Measurements from ENCODE around the gene SH3BP4. TPM values are rescaled to one million over a fixed set of nuclear protein-coding genes. Genes with fewer than 3 reads are reported as not detected.

Gene SH3BP4
- total and polyA plus RNA-seq, 2 of the 13 experiments (the other 11 are each of a cell fraction or from before 2014, with no cell fraction given) = 34.6 to 99.1 TPM

DNA sequence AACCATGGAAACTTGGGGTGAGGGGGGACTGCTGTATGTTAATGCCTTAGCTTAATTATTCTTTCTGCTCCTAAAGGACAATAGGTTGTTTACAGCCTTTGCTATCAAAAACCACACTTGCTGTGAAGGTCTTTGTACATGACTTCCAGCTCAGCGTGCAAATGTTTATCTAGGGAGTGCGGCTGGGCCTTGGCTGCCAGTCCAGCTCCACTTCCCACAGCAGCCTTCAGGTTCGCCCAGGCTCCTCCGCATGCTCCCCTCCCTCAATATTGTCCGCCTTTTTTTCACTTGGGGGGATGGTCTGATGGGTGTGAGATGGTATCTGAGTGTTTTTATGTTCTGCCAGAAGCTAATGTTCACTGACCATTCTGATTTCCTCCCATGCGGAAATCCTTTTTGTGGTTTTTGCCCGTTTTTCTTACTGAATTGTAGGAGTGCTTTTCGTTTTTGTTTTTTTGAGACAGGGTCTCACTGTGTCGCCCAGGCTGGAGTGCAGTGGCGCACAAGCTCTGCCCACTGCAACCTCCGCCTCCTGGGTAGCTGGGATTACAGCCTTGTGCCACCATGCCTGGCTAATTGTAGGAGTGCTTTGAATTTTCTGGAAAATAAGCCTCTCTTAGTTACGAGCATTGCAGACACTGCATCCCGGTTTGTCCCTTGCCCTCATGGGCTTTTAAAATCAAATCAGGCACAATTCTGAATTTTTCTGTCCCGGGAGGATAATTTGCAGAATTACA lies 28.8 kb downstream of the SH3BP4 start (continued):
- TF ChIP-seq, protein P1, sequence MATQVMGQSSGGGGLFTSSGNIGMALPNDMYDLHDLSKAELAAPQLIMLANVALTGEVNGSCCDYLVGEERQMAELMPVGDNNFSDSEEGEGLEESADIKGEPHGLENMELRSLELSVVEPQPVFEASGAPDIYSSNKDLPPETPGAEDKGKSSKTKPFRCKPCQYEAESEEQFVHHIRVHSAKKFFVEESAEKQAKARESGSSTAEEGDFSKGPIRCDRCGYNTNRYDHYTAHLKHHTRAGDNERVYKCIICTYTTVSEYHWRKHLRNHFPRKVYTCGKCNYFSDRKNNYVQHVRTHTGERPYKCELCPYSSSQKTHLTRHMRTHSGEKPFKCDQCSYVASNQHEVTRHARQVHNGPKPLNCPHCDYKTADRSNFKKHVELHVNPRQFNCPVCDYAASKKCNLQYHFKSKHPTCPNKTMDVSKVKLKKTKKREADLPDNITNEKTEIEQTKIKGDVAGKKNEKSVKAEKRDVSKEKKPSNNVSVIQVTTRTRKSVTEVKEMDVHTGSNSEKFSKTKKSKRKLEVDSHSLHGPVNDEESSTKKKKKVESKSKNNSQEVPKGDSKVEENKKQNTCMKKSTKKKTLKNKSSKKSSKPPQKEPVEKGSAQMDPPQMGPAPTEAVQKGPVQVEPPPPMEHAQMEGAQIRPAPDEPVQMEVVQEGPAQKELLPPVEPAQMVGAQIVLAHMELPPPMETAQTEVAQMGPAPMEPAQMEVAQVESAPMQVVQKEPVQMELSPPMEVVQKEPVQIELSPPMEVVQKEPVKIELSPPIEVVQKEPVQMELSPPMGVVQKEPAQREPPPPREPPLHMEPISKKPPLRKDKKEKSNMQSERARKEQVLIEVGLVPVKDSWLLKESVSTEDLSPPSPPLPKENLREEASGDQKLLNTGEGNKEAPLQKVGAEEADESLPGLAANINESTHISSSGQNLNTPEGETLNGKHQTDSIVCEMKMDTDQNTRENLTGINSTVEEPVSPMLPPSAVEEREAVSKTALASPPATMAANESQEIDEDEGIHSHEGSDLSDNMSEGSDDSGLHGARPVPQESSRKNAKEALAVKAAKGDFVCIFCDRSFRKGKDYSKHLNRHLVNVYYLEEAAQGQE (IDR thresholded peaks at IDR 0.05; ENCODE audit: borderline replicate concordance in 1 of 2, low read depth in 1 of 2, low read length in 2 of 2) = no peak
- TF ChIP-seq, protein P2, sequence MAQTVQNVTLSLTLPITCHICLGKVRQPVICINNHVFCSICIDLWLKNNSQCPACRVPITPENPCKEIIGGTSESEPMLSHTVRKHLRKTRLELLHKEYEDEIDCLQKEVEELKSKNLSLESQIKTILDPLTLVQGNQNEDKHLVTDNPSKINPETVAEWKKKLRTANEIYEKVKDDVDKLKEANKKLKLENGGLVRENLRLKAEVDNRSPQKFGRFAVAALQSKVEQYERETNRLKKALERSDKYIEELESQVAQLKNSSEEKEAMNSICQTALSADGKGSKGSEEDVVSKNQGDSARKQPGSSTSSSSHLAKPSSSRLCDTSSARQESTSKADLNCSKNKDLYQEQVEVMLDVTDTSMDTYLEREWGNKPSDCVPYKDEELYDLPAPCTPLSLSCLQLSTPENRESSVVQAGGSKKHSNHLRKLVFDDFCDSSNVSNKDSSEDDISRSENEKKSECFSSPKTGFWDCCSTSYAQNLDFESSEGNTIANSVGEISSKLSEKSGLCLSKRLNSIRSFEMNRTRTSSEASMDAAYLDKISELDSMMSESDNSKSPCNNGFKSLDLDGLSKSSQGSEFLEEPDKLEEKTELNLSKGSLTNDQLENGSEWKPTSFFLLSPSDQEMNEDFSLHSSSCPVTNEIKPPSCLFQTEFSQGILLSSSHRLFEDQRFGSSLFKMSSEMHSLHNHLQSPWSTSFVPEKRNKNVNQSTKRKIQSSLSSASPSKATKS (CRISPR knock-in tag; IDR thresholded peaks at IDR 0.05) = peak; percentile 29; the same call in 1 of the 2 replicates
- TF ChIP-seq KDM5B (CRISPR knock-in tag; IDR thresholded peaks at IDR 0.05; ENCODE audit: borderline replicate concordance) (peak; percentile 61), BHLHE40 (IDR thresholded peaks at IDR 0.05; ENCODE audit: low read length) (no peak), ZNF850 (CRISPR knock-in tag; conservative IDR thresholded peaks at IDR 0.05) (no peak)
- TF ChIP-seq, protein P3, sequence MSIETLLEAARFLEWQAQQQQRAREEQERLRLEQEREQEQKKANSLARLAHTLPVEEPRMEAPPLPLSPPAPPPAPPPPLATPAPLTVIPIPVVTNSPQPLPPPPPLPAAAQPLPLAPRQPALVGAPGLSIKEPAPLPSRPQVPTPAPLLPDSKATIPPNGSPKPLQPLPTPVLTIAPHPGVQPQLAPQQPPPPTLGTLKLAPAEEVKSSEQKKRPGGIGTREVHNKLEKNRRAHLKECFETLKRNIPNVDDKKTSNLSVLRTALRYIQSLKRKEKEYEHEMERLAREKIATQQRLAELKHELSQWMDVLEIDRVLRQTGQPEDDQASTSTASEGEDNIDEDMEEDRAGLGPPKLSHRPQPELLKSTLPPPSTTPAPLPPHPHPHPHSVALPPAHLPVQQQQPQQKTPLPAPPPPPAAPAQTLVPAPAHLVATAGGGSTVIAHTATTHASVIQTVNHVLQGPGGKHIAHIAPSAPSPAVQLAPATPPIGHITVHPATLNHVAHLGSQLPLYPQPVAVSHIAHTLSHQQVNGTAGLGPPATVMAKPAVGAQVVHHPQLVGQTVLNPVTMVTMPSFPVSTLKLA (IDR thresholded peaks at IDR 0.05) = 0 out of 2 replicates have a peak, but pooled peaks have one; percentile 4
- TF ChIP-seq, protein P4, sequence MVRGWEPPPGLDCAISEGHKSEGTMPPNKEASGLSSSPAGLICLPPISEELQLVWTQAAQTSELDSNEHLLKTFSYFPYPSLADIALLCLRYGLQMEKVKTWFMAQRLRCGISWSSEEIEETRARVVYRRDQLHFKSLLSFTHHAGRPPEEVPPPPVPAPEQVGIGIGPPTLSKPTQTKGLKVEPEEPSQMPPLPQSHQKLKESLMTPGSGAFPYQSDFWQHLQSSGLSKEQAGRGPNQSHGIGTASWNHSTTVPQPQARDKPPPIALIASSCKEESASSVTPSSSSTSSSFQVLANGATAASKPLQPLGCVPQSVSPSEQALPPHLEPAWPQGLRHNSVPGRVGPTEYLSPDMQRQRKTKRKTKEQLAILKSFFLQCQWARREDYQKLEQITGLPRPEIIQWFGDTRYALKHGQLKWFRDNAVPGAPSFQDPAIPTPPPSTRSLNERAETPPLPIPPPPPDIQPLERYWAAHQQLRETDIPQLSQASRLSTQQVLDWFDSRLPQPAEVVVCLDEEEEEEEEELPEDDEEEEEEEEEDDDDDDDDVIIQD (CRISPR knock-in tag; IDR thresholded peaks at IDR 0.05; ENCODE audit: low read depth) = peak; percentile 61
- TF ChIP-seq, protein P5, sequence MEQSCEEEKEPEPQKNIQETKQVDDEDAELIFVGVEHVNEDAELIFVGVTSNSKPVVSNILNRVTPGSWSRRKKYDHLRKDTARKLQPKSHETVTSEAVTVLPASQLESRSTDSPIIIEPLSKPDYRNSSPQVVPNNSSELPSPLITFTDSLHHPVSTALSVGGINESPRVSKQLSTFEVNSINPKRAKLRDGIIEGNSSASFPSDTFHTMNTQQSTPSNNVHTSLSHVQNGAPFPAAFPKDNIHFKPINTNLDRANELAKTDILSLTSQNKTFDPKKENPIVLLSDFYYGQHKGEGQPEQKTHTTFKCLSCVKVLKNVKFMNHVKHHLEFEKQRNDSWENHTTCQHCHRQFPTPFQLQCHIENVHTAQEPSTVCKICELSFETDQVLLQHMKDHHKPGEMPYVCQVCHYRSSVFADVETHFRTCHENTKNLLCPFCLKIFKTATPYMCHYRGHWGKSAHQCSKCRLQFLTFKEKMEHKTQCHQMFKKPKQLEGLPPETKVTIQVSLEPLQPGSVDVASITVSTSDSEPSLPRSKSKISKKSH (CRISPR knock-in tag; IDR thresholded peaks at IDR 0.05; ENCODE audit: borderline replicate concordance) = 0 out of 2 replicates have a peak, but pooled peaks have one; percentile 25
- TF ChIP-seq, protein P6, sequence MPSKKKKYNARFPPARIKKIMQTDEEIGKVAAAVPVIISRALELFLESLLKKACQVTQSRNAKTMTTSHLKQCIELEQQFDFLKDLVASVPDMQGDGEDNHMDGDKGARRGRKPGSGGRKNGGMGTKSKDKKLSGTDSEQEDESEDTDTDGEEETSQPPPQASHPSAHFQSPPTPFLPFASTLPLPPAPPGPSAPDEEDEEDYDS (CRISPR knock-in tag; IDR thresholded peaks at IDR 0.05) = peak; percentile 58; the same call in 1 of the 2 replicates
- TF ChIP-seq, protein P7, sequence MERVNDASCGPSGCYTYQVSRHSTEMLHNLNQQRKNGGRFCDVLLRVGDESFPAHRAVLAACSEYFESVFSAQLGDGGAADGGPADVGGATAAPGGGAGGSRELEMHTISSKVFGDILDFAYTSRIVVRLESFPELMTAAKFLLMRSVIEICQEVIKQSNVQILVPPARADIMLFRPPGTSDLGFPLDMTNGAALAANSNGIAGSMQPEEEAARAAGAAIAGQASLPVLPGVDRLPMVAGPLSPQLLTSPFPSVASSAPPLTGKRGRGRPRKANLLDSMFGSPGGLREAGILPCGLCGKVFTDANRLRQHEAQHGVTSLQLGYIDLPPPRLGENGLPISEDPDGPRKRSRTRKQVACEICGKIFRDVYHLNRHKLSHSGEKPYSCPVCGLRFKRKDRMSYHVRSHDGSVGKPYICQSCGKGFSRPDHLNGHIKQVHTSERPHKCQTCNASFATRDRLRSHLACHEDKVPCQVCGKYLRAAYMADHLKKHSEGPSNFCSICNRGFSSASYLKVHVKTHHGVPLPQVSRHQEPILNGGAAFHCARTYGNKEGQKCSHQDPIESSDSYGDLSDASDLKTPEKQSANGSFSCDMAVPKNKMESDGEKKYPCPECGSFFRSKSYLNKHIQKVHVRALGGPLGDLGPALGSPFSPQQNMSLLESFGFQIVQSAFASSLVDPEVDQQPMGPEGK (CRISPR knock-in tag; IDR thresholded peaks at IDR 0.05) = peak; percentile 55; the same call in 1 of the 2 replicates
- TF ChIP-seq, protein P8, sequence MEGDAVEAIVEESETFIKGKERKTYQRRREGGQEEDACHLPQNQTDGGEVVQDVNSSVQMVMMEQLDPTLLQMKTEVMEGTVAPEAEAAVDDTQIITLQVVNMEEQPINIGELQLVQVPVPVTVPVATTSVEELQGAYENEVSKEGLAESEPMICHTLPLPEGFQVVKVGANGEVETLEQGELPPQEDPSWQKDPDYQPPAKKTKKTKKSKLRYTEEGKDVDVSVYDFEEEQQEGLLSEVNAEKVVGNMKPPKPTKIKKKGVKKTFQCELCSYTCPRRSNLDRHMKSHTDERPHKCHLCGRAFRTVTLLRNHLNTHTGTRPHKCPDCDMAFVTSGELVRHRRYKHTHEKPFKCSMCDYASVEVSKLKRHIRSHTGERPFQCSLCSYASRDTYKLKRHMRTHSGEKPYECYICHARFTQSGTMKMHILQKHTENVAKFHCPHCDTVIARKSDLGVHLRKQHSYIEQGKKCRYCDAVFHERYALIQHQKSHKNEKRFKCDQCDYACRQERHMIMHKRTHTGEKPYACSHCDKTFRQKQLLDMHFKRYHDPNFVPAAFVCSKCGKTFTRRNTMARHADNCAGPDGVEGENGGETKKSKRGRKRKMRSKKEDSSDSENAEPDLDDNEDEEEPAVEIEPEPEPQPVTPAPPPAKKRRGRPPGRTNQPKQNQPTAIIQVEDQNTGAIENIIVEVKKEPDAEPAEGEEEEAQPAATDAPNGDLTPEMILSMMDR (CRISPR knock-in tag; IDR thresholded peaks at IDR 0.05) = 0 out of 2 replicates have a peak, but pooled peaks have one; percentile 5

Data from HepG2 (cell line).